Ovary (tissue), 3 donors: ENCODE results near the gene RHBDF2.
A peak's percentile ranks its signal among the peaks of the same experiment; 100 is the strongest.

ENCODE experiments used
- CTCF ChIP-seq, 3 donors: fragments of 450-650 bp in 2 of 3; fragments of 200-600 bp in 1 of 3; IDR thresholded peaks; one replicate each; pipeline versions ENCODE4 v1.5.1 to v1.8.0; 2016 to 2022; ENCODE audit warnings: antibody characterized with exemption in 3 of 3, mild to moderate bottlenecking in 1 of 3
- EP300 ChIP-seq: sonication (generic); formaldehyde crosslinking; IDR thresholded peaks from one replicate; pipeline ENCODE4 v1.6.1; 2017; ENCODE audit warnings: antibody characterized with exemption
- POLR2A ChIP-seq: fragments of 450-650 bp; IDR thresholded peaks from one replicate; pipeline ENCODE4 v1.6.1; 2017; ENCODE audit warnings: antibody characterized with exemption, mild to moderate bottlenecking, moderate library complexity
- donor health status: DM: no; HTN: no; CAD: no.

GRCh38 chr17:76529224-76530094 is 28.2 kb upstream of the RHBDF2 start:
- TF ChIP-seq EP300 (no peak), CTCF (IDR thresholded peaks at IDR 0.05) (peak in 2 of 3 donors; percentile 7 to 25), POLR2A (peak; percentile 34)
